HG03439 (cell line): Measurements from ENCODE around the gene AGAP1.

Source experiments
- ATAC-seq: cut with Tn5 transposase; IDR thresholded peaks from one replicate; pipeline ENCODE4 v1.9.1; 2021; ENCODE audit warnings: mild to moderate bottlenecking, moderate library complexity; ENCODE audit not compliant: unreplicated experiment

The AGAP1 gene

DNA sequence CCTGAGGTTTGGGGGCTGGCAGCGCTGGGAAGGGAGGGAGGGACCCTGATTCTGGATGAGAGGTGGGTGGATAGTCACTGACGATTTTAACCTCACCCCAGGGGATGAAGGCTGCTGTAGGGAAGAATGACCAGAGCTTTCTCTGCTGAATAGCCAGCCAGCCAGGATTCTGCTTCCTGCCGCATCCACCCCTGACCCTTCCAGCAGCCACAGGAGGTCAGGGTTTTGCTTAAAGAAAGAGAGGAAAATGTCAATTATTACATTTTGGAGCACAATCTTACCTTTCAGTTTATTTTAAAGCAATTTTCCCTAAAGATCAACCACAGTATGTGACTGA, 456.6 kb downstream of the AGAP1 start:
- ATAC-seq: no peak

DNA sequence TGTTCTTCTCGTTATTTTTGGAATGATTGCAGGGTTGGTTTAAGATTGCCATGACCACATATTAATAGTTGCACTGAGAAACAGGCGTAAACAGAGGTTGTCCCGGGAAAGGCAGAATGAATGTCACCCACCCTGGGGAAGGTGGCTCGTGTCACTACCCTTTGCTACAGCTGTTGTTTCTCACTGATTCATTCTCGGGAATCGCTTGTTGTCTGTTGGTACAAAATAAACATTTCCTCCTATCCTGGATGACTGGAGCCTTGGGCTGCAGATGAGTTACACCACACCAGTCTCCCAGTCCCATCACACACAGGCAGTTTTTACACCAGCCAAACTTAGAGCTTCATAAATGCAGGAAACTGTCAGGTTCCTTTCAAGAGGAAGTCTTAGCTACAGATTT, 457.6 kb downstream of the AGAP1 start:
- ATAC-seq: no peak

DNA sequence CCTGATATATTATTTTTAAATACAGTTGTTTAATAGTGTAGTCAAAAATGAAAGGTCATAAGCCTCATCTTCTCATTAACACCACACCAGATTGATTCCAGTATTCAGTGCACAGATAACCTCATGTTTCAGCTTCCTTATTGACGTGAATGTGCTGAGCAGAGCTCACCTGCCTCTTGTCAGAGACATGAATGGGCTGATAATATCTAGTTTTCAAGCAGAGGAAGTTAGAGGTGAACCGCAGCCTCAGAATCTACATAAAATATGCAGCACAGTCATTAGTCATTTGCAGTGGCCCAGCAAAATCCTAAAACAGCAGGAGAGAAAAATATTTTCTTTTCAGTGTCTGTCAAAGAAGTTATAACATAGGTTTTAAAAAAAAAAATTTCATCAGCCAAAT, 458.1 kb downstream of the AGAP1 start:
- ATAC-seq: no peak

DNA sequence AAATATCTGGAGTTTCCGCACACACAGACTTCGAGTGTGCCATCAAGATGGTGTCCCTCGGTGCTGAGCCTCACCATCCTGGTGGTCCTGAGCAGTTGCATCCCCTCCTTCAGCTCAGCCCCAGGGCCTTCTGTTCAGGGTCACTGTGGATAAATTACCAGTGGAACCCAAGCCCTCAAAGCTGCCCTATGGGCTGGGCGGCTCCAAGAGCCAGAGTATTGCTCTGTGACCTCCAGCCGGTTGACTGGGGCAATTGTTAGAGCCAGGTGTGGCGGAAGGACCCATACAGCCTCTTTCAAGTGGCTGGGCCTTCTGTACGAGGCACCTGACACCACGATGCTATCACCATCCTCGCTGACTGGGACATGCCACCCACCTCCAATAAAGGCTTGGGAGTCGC, 458.9 kb downstream of the AGAP1 start:
- no peak for ATAC-seq

DNA sequence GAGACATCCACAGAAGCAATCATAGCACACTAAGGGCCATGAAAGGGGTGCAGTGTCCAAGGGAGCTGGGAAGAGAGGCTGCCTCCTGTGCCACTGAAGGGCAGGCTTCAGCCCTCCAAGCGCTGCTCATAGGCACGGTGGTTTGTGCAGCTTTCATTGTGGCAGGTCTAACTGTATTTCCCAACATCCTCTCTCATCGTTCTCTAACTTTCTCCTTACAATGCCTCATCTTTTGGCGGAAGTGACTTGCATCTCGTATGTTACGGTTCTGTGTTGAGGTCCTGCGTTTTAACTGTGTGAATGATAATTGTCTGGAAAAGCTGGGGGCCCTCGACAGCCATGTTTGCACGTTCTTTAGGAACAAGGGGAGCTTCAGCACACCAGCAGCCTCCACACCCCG, 460.4 kb downstream of the AGAP1 start:
- no peak for ATAC-seq

DNA sequence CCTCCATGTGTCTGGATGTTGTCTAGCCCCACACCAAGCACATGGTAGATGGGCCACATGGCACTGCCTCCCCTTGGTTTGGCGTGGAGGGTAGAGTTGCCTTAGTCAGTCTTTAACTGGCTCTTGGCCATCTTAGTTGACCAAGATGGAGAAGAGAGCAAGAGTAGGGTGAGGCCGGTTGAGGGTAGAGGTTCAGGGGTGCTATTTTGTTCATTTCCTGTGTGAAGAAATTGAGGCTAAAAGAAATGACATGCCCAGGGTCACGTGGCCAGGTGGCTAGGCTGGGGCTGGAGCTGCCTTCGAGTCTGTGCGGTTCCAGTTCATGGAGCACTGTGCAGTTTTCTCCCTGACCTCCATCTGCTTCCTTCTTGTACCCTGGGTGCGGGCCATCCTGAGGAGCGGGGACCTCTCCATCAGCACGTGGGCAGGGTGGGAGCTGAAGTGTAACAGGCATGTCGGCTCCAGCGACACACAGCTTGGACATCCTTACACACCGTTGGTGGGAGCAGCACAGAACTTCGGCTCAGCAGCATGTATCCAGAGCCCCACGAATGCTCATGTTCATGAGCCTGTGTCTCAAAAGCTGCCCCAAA, 461.1 kb downstream of the AGAP1 start:
- no peak for ATAC-seq

DNA sequence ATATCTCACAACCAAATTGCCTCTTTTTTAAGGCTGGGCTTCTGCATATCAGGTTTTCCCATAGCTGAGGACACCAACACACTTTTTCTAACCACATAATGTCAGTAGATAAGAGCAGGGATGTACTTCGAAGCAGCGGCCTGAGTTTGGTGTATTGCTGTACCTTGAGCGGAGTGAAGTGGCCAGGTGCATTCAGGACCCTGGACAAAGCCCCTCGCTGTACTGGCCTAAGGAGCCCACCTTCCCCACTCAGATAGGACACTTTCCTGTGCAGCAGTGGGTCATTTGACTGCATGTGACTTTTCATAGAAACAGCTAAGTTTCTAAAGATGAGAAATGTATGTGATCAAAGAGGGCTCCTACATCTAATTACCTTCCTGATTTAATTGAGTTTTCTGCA, 461.8 kb downstream of the AGAP1 start:
- ATAC-seq: no peak

DNA sequence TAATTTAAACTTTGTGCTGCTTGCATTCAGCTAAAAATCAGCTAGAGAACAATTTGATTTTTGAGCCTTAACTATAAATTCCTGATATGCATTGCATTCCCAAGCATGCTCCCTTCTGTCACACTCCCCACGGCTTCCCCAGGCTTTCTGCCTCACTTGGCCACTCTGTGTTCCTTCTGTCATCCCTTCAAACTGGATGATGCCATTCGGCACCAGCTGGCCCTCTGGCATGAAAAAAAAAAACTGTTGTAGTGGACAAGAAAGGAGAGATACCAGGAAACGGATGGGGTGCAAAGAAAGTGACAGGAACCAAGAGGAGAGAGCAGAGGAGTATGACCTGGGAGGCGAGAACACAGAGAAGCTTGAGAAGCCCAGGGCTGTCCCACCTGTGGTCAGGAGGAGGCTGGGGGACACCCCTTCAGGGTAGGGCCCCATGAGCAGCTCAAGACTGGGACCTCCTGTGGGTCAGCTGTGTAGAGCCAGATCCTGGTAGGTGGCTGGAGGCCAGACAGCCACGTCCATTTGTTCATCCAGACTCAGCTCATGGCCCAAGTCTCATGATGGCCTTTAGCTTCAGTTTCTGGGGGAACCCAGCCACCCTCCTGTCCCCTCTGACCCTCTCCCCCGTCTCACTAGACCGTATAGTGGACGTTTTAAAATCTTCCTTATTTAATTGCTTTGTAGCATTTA, 462.6 kb downstream of the AGAP1 start:
- no peak for ATAC-seq

DNA sequence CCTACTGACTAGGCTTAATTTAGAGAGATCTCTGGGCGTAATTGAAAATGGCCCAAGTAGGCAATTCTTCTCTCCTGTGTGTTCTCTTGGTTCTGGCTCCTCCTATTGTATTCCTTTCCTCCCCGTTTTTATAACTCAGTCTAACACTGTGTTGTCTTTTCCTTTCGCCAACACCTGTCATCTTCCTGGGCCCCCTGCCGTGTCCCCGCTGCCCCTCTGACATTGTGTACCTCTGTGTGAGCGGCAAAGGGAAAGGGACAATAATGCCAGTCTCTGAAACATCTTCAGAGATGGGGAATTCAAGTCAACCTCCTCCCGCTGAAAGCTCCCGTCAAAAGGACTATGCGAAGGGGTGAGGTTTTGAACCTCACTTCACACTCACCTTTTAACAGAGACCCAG, 463.4 kb downstream of the AGAP1 start:
- ATAC-seq: no peak

DNA sequence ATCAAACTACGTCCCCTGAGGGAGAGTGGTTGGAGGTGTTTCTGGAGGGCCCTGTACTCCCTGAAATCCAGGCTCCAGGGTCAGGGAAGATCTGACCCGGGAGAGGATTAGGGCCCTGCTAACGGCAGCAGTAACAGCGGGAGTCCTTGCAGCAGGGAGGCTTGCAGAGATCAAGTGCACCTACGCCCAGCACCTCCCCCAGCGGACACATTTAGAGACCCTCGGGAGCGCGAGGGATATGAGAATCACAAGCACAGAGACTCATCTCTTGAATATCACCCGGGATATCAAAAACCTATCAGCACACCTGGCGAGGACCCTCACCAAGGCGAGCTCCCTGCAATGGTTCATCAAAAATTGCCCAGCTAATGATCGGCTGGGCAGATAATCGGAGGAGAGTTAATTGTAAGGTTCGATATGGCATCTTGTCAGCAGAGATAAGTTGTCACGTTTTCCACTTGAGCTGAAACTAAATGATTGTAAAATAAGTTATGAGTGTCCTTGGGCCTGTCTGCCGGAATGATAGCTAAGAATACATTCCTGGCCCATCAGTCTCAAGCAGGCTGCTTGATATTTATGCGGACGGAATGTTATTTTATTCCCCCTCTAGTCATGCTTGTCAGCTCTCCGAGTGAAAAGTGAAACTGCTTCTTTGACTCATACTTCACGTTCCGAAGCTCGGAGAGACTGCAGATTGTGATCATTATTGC, 464.5 kb downstream of the AGAP1 start:
- ATAC-seq: no peak

DNA sequence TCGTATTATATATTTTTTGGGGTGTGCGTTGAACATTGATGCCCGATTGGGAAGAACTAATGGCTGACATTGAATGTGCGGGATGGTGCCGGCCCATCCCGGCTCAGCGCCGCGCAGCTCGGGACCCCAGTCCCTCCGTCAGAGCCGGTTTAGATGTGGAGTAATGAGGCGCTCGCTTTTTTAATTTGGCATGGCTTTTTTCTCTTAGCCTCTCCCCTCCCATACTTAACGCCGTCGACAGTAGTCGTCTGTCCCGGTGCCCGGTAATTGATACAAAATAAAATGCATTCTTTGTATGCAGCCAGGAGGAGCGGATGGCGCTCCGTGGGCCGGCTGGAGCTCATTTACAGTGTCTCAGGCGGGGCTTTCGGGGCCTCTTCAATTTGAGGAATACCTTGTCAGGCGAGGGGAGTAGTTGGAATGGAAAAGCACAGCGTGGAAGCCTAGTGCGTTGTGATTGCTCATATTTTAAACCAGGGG, 465.1 kb downstream of the AGAP1 start:
- no peak for ATAC-seq

DNA sequence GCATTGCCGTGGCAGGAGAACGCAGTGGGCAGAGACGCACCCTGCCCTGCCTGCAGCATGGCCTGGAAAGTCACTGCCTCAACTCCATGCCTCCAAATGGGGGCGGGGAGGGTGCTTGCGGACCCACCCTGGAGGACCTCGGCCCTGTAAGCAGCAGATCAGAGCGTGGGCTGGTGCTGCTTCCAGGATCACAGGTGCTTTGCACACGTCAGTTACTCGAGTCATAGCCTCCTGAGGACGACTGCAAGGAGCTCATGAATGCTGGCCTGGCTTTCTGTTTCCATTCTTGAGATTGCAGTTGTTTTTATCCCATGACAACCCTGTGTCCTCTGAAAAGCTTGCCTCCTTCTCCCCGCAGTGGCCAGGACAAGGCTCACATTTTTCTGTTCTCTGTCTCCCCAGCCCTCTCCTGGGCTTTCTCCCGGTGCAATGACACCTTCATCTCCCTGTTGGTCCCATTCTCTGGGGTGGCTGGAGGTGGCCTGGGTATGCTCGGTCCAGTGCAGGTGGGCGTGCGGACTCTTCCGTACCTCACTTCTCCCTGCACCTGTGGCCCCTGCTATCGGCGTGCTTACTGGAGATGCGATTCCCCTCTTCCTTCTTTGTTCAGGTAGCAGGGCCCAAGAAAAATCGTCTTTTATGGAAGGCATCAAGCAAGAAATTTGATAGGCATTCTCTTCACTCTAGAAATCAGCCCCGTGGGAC, 466.3 kb downstream of the AGAP1 start:
- no peak for ATAC-seq

DNA sequence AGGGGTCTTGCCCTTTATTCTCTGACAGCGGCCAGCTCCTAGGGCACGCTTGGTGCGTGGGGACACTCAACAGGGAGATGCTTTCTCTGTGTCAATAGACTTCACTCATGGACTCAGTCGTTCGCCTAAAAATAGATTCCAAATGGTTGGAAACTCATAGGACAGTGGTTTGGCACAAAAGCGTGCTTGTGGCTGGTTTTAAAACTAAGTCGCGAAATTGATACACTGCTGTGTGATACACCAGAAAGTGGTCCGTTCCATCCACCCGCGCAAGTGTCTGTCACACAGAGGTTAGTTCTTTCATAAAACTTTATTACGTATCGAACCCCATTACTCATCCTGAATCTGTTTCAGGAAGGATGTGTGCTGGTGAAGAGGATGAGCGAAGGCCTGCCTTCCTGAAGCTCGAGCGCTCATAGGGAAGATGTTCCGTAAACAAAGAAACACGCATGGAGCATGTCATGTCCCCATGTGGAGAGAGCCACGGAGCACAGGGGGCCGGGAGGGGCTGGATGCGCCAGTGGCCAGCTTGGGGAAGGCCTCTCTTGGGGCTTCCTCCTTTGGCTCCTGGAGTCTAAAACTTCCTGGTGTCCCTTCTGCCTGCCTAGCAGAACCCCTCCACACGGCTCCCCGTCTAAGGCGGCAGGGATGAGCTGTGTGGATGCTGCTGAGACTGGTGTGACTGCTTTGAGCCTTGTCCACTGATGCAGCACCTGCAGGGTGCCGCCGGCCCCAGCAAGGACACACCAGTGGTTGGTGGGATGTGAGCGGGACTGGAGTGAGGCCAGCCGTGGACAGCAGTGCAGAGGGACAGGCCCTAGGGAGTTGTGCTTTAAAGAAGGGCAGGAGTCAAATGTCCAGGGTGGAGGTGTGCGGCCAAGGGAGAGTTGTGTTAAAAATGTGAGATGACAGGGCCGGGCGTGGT, 467.1 kb downstream of the AGAP1 start:
- no peak for ATAC-seq

DNA sequence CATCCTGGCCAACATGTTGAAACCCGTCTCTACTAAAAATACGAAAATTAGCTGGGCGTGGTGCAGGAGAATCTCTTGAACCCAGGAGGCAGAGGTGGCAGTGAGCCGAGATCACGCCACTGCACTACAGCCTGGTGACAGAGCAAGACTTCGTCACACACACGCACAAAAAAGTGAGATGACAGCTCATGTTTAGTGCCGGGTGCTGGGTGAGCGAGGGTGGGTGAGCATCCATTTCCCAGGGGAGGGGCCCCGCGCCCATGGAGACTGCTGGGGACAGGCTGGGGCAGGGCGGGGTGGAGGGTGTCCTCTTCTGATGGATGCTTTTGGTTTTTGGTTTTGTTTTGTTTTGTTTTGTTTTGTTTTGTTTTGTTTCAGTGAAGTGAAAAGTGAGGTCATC, 467.9 kb downstream of the AGAP1 start:
- no peak for ATAC-seq

DNA sequence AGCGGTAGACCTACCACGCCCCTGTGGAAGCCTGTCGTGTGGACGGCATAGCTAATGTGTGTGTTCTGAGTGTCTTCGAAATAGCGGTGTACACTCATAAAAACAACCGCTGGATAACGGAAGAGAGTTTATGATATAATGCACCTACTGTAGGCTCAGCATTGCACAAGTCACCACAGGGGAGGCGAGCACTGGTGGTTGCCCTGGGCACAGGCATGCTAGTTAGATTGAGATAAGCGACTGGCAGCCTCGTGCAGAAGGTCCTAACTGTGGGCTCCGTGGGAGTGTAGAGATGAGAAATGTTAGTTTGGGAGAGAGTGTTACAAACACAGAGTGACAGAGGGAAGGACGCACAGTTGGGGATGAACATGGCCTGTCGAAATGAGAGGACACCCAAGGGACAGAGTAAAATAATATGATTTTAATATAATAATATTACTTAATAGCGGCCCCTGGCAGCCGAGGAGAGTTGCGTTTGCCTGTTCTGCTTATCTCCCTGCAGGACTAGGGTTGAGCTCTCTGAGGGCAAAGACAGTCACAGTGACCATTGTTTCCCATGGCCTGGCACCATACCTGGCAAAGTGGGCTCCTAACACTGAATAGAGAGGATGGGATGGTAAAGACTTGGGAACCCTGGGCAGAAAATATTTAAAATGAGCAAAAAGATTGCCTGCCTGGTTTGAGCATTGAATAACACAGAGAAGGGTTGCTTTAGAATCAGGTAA, 470.2 kb downstream of the AGAP1 start:
- ATAC-seq: no peak

DNA sequence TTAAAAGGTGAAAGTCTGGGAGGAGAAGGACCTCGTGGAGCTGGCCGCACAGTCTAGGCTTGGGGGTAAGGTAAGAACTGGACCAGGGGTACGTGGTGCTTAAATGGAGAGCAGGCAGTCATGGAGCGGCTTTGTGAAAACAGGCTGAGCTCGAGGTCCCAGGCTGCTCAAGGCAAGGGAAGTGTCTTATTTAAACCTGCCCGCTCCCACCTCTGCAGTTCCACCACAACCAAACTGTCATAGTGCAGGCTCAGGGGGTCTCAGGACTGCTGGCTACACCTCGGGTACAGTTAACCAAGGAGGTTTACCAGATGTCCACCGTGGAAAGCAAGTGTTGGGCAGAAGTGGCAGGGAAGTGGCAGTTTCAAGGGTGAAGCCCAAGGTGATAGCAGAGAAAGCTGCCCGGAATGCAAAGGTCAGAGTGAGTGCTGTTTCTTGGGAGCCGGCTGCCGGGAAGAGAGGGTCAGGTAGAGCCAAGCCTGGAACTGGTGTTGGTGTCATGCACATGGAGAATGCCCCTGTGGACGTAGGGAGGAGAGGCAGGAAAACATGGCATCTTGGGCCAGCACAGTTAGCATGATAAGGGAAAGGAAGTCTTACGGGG, 471.0 kb downstream of the AGAP1 start:
- ATAC-seq: no peak

DNA sequence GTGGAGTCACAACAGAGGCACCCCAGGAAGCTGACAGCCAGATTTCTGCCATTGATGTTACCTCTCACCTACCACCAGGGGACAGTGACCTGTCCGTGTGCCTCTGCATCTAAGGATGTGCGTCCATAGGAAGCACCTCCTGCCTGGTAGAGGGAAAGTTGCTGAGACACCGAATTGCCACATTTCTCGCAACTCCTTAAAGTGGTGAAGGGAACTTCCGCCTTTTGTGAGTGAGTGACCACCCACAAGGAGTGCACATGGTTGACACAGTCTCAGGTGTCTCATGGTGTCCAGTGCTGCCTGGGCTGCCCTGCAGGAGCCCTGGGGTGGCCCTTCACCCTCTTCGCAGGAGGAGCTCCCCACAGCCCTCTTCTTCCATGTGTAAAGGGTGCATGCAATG, 472.6 kb downstream of the AGAP1 start:
- no peak for ATAC-seq

DNA sequence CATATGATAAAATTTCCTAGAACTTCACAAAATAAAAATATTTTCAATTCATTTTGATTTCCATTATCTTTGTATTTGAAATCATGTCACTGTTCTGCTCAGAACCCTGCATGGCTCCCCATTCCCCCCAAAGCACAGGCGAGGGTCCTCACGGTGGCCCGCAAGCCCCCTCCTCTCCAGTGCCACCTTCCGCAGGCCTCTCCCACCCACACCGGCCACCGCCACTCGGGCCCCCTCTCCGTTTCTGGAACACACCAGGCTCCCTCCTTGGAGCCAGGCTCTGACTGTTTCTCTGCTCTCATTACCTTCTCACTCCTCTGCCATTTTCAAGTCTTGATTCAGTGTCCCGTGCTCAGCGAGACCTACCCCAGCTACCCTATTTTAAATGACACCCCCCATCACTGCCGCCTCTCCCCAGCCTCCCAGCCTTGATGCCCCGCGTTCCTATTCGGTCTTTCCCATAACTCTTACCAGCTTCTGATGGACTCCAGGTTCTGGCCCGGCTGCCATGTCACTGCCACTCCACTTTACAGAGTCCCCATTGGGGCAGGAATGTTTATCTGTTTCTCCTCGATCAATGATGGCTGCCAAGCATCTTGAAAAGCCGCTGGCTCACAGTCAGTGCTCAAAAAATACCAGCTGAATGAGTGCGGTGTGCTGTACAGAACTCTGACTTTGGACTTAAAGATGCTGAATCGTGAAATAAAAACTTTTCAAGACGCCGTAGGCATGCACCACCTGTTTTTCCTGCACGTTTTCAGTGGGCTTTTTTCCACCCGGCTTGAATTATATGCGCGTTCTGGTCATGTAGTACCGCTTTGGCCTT, 473.3 kb downstream of the AGAP1 start:
- ATAC-seq: no peak

DNA sequence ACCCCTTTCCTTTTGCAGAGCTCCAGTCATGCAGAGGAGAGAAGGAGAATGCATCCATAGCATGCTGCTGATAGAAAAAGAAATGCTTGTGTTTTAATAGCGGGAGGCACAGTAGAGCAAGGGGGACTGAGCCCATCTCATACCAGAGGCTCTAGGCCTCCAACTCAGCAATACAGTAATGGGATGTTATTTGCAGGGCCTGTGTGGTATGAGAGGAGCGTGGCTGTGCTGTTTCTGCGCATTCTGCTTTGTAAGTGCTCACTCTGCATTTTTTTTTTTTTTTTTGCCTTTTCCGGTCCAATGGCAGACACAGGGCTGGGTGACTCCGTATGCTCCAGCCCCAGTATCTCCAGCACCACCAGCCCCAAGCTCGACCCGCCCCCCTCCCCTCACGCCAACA, 474.3 kb downstream of the AGAP1 start:
- no peak for ATAC-seq
